ENCODE results near the gene OR7G2.
A peak's percentile ranks its signal among the peaks of the same experiment; 100 is the strongest.

Gene OR7G2

GRCh38 chr19:9107375-9107774 lies at the start of gene OR7G2:
TSS of gene OR7G2 (minus strand) at chr19:9107475. CDS start at chr19:9103243, 4,232 bp downstream.
- no peak within 1 kb of the TSS for H3K27ac ChIP-seq
- no peak for DNase-seq (ENCODE audit: low read depth, low spot score)

DNA sequence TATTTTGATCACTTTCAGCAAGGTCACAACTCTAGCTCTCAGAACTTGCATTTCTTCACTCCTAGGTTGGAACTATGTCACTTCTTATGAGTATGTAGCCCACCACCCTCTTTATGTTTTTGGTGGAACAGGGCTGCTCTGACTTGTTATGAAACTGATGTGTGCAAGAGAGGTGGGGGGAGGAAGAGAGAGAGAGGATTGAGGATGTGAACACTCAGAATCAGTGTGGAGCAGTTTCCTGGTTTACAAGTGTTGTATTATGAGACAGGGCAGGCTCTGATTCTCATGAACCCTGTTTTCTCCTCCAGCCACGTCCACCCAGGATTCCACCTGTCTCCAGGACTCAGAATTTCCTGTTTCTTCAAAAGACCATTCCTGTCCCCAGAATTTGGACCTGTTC lies 49.0 kb upstream of the OR7G2 start:
- no peak for DNase-seq (ENCODE audit: low read depth, low spot score)
- H3K27ac ChIP-seq = no peak overlapping the region

DNA sequence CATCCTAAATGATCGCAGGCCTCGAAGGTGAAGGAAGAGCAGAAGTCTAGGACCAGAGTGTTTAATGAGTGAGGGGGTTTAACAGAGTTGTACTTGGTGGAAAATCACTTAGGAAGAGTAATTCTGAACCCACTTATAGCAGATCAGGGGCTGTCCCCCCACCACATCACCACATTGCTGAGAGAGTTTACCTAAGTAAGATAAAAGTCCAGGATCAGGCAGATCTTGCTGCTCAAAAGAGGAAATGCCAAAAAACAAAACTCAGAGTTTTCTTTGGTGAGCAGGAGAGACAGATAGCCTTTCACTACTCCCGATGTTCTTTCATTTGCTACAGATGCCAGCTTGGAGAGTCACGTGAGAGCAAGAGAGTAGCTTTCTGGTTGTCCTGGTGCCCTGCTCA lies 48.3 kb upstream of the OR7G2 start:
- DNase-seq (ENCODE audit: low read depth, low spot score) = no peak
- no peak overlapping the region for H3K27ac ChIP-seq

DNA sequence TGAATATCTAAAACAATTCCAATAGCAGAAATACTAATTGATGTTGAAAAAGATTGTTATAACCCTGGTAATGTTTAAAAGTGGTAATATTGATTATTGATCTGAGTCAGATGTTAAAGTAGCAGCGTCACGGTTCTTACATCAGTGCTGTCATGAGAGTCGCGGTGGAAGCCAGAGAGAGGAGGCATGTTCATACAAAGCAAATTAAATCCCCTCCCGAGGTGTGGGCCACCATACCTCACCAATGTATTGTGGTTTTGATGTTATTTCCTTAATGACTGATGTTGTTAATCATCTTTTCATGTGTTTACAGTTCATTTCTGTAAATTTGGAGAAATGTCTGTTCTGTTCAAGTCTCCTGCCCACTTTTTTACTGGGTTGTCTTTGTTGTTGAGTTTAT lies 44.1 kb upstream of the OR7G2 start:
- no peak for DNase-seq (ENCODE audit: low read depth, low spot score)
- no peak overlapping the region for H3K27ac ChIP-seq

DNA sequence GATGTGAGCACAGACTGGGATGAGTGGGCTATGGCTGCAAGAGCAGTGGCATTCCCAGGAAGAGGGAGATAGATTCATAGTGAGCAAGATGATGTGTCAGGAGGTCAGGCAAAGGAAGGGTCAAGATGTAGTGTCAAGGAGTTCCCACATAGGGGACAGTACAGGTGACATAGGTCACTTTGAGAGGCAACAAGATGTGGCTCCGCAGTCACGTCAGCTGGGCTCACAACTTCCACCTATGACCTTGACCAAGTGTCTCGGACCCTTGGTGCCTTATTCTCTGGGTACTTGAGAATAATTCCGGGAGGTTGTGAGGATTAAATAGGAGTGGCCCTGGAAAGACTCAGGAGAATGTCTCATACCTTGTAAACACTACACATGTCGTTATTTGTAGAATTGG lies 43.4 kb upstream of the OR7G2 start:
- peak overlapping the region; percentile 18 for H3K27ac ChIP-seq
- no peak for DNase-seq (ENCODE audit: low read depth, low spot score)

DNA sequence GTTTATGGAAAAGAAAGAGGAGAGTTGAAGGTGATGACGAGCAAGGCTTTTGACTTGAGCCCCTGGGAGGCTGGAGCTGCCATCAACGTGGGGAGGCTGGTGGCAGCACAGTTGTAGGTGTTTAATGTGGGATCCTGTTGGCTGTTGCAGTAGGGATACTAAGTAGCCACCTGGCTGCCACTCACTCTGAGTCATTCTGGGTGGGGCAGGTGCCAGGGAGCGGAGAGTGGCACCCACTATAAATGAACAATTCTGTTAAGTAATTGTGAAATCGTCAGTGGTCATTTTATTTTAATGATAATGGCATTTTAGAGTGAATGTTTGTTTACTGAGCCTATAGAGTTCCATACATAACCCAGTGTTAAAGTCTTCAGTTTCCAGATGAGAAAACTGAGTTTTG lies 42.7 kb upstream of the OR7G2 start:
- peak; percentile 10 for DNase-seq (ENCODE audit: low read depth, low spot score)
- H3K27ac ChIP-seq = peak overlapping the region; percentile 18

DNA sequence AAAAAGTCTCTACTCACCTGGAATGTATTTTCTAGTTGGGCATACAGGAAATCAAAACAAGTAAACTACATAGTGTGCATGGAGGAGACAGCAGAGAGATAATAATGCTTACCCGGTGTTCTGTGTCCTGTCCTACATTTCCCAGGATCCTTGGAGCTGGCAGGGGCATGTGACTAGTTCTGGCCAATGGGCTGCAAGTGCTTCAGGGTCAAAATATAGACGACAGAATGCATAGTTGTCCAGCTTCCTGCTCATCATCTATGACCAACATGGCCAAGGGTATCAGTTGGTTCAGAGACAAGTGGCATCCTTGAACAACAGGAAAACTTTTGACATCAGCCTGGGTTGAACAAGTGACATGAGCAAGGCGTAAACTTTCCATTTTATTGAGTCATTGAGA lies 41.4 kb upstream of the OR7G2 start:
- no peak overlapping the region for H3K27ac ChIP-seq
- no peak for DNase-seq (ENCODE audit: low read depth, low spot score)

- no peak for DNase-seq (ENCODE audit: low read depth, low spot score)
- no peak overlapping the region for H3K27ac ChIP-seq
Measured at GRCh38 chr19:9146882-9147281, 39.6 kb upstream of the OR7G2 start.

GRCh38 chr19:9144920-9145319 lies 37.6 kb upstream of the OR7G2 start:
- no peak for DNase-seq (ENCODE audit: low read depth, low spot score)
- H3K27ac ChIP-seq = no peak overlapping the region

DNA sequence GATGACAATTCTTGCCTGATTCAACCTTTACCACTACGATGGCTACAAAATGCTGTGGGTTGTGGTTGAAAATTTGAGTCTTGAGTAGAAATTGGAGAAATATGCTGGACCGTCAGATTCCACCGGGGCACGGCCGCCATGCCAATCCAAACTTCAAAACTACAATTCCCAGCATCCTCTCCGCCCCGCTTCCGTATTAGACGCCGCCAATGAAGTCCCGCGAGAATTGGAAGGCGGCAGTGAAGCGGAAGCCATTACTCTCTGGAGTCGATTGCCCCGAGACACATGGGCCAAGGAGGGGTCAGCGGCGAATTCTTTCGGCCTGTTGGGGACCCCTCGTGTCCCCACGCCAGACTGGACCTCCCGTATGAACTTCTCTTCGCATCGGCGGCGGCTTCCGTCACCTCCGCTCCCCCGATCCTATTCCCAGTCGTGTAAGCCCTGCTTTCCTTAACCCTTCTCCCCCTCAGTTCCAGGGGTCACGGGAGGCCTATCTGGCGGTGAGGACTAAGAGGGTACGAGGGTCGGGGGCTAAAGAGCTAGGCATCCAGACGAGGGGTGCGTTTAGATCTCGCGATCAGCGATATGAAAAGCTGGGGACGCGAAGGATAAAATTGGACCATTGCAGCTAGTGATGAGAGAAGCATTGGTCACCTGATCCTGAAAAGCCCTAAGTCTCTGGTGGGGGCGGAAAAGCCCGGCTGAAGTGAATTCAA lies 33.0 kb upstream of the OR7G2 start, which contains the start of gene ZNF317:
Gene ZNF317, plus strand, starts transcription at position 239 of the 716 bp plus-strand sequence. CDS start 15,620 bp downstream, outside the sequence.
- DNase-seq (ENCODE audit: low read depth, low spot score) = peak; percentile 62
- peak within 1 kb of the TSS; percentile 50 for H3K27ac ChIP-seq

DNA sequence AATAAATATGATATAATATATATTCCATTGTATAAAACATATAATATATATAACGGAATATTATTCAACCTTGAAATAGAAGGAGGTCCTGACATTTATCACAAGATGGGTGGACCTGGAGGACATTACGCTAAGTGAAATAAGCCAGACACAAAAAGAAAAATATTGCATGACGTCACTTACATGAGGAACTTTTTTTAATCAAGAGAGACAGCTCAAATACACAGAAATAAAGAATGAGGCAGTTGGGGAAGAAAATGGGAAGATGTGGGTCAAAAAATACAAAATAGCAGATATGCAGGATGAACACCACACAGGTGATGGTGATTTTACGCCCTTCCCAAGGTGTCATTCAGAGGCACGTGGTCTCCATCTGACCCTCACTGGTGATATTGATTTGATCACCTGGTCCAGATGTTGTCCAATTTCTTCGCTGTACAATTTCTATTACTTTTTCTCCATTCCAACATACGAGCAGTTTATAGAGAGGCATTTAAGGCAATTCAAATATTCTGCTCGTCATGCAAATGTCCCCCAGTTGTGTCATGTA lies 32.4 kb upstream of the OR7G2 start:
- no peak for DNase-seq (ENCODE audit: low read depth, low spot score)
- H3K27ac ChIP-seq = peak overlapping the region; percentile 50

GRCh38 chr19:9132422-9132821 lies 25.1 kb upstream of the OR7G2 start:
- DNase-seq (ENCODE audit: low read depth, low spot score) = no peak
- H3K27ac ChIP-seq = no peak overlapping the region

GRCh38 chr19:9130965-9131364 lies 23.7 kb upstream of the OR7G2 start:
- H3K27ac ChIP-seq = no peak overlapping the region
- DNase-seq (ENCODE audit: low read depth, low spot score) = no peak

GRCh38 chr19:9128171-9128570 lies 20.9 kb upstream of the OR7G2 start:
- H3K27ac ChIP-seq = no peak overlapping the region
- peak; percentile 10 for DNase-seq (ENCODE audit: low read depth, low spot score)

GRCh38 chr19:9126900-9127405 lies 19.7 kb upstream of the OR7G2 start, which contains the start of gene OR7G3:
TSS of gene OR7G3 (minus strand) at chr19:9126950. CDS start at chr19:9126950, 0 bp downstream.
- no peak within 1 kb of the TSS for H3K27ac ChIP-seq
- DNase-seq (ENCODE audit: low read depth, low spot score) = no peak

GRCh38 chr19:9116547-9116946 lies 9.3 kb upstream of the OR7G2 start:
- H3K27ac ChIP-seq = no peak overlapping the region
- no peak for DNase-seq (ENCODE audit: low read depth, low spot score)

- H3K27ac ChIP-seq = no peak within 1 kb of the TSS
- no peak for DNase-seq (ENCODE audit: low read depth, low spot score)
Measured at GRCh38 chr19:9115307-9115813, 8.1 kb upstream of the OR7G2 start, which contains the start of gene OR7G1. TSS of gene OR7G1 (minus strand) at chr19:9115763. CDS start at chr19:9115763, 0 bp downstream.

DNA sequence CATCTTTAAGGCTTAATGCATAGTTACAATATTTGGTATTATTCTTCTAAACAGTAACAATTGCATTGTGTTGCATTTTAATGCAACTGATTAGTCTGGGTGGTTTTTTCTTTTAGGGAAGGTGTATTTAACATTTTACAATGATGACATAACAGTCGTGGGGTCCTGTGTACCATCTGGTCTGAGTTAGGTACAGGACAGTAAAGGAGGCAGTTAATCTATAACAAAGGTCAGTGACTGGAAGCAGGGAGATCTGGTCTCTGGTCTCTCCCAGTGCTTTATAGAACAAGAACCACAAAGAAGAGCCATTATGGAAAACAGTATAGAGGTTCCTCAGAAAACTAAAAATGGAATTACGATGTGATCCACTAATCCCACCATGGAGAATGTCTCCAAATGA lies 2.7 kb upstream of the OR7G2 start:
- no peak overlapping the region for H3K27ac ChIP-seq
- no peak for DNase-seq (ENCODE audit: low read depth, low spot score)

DNA sequence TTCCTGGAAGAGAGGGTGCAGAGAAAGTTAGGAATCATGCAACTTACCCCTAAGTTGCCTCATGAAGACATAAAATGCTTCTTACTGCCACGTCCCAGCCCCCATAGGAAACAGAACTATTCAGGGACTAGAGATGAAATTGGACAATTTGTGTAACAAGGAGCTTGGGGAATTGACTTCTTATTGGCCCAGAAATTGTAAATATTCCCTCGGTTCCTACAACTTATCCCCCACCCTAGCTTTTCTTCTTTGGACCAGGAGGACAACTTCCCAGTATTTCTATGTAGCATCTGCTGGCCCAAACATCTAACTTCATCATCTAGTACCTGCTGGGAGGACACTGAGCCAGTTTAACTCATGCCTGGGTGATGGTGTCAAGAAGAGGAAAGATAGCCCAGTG lies 20.5 kb downstream of the OR7G2 start, which contains the start of gene OR1M1:
Gene OR1M1, plus strand, starts transcription at position 301 of the 400 bp plus-strand sequence. CDS start 6,184 bp downstream, outside the sequence.
- H3K27ac ChIP-seq = no peak within 1 kb of the TSS
- DNase-seq (ENCODE audit: low read depth, low spot score) = no peak

- DNase-seq (ENCODE audit: low read depth, low spot score) = no peak
- no peak overlapping the region for H3K27ac ChIP-seq
Measured at GRCh38 chr19:9078651-9079050, 28.6 kb downstream of the OR7G2 start.

GRCh38 chr19:9076901-9077300 lies 30.4 kb downstream of the OR7G2 start:
- DNase-seq (ENCODE audit: low read depth, low spot score) = no peak
- H3K27ac ChIP-seq = no peak overlapping the region

Measured in epithelial cell of prostate (primary cell).